ENCODE data around the gene PPP2R2C.

The PPP2R2C gene

DNA sequence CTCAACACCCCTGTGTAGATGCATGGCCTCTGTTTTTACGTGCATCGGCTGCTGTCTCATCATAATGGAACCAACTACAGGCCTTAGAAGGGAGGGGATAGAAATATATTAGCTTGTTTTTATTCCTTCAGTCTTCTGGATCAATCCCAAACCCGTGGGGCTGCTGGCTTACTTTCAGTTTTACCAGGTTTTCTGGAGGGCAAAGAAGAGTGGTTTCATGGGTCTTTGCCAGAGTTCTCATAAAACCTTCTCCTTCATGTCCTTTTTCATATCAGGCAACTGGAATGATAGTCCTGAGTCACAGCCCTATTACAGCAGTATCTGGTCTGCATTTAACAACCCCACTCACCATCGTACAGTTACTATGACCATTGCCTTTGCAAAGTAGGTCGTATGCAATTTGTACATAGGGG lies 34.6 kb downstream of the PPP2R2C start:
- ChIA-PET POLR2A (no interaction called here), CTCF (interaction anchor here (2.8 kb wide), 1 partner anchor 10 kb away, joined by 8 read pairs; no protein-coding TSS in a partner anchor)
- WGBS (ENCODE audit: insufficient coverage), result 56% methylated on average over 2 of the region's 5 CpGs
- Histone ChIP-seq H3K4me1 (ENCODE audit: control extremely low read depth in 1 of 4, control insufficient read depth in 4 of 4, insufficient read depth in 4 of 4, low read length in 3 of 4) (no peaks in the 10 kb centered on the region), H3K27ac (ENCODE audit: insufficient read depth in 1 of 2, low read depth in 1 of 2, low read length in 2 of 2, poor library complexity in 1 of 2, severe bottlenecking in 2 of 2) (no peak overlapping the region), H3K27me3 (replicated peaks in 2 of 5; ENCODE audit: control insufficient read depth in 4 of 5, insufficient read depth in 5 of 5, low read length in 4 of 5) (peaks cover 0 to 17% (median 0%) of the 10 kb centered on the region in 5 experiments), H3K4me3 (ENCODE audit: control insufficient read depth in 1 of 7, extremely low read depth in 1 of 7, insufficient read depth in 4 of 7, low read depth in 2 of 7, low read length in 6 of 7) (no peak overlapping the region), H3K9me3 (ENCODE audit: control extremely low read depth in 1 of 5, control insufficient read depth in 4 of 5, insufficient read depth in 2 of 5, low read depth in 1 of 5, low read length in 4 of 5) (peaks cover 0 to 13% (median 6%) of the 10 kb centered on the region in 5 experiments), H3K36me3 (ENCODE audit: control insufficient read depth in 4 of 4, insufficient read depth in 4 of 4, low read length in 3 of 4) (no peaks in the 10 kb centered on the region)
- DNase-seq, result no peak

DNA sequence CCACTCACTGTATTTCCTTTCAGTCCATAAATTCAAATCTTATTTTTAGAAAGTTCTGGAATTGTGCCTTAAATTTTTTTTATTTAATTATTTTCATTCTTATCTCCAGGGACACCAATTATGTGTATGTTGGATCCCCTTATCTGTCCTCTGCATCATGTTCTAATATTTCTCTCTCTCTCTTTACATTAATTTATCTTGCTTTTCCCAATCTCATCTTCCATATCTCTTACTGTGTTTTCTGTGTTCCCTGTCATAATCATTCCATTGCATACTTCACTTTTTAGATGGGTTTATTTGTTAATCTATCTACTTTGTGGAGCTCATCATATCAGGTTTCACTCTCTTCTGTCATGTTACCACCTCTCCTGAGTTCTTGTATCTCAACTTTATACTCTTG lies 37.4 kb downstream of the PPP2R2C start:
- Histone ChIP-seq H3K4me1 (ENCODE audit: control extremely low read depth in 1 of 4, control insufficient read depth in 4 of 4, insufficient read depth in 4 of 4, low read length in 3 of 4) (no peaks in the 10 kb centered on the region), H3K27ac (ENCODE audit: insufficient read depth in 1 of 2, low read depth in 1 of 2, low read length in 2 of 2, poor library complexity in 1 of 2, severe bottlenecking in 2 of 2) (no peak overlapping the region), H3K27me3 (replicated peaks in 2 of 5; ENCODE audit: control insufficient read depth in 4 of 5, insufficient read depth in 5 of 5, low read length in 4 of 5) (peaks cover 0 to 13% (median 0%) of the 10 kb centered on the region in 5 experiments), H3K9me3 (ENCODE audit: control extremely low read depth in 1 of 5, control insufficient read depth in 4 of 5, insufficient read depth in 2 of 5, low read depth in 1 of 5, low read length in 4 of 5) (peaks cover 0 to 13% (median 6%) of the 10 kb centered on the region in 5 experiments), H3K36me3 (ENCODE audit: control insufficient read depth in 4 of 4, insufficient read depth in 4 of 4, low read length in 3 of 4) (no peaks in the 10 kb centered on the region), H3K4me3 (ENCODE audit: control insufficient read depth in 1 of 7, extremely low read depth in 1 of 7, insufficient read depth in 4 of 7, low read depth in 2 of 7, low read length in 6 of 7) (no peak overlapping the region)
- CTCF ChIA-PET, result no interaction called here
- POLR2A ChIA-PET, result no interaction called here
- peak in 2 of 3 donors; percentile 15 for DNase-seq

DNA sequence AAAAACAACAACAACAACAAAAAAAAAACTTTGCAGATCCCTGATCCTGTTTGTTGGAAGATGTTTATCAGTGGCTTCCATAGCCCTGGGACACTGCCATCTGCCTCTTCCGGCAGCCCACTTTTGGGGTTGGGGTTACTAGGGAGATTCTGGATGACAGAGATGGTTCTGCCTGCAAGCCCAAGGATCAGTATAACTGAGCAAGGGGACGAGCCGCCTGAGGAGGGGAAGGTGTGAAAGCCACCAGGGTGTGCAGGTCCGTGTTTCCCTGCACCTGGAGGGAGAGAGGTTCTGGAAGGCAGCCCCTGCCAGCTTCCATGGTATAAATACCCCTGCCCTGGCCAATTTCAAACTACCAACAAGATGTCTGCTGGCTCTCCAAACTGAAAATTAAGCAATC lies 41.5 kb downstream of the PPP2R2C start:
- CTCF ChIA-PET, result no interaction called here
- 86% methylated on average over 1 of the region's 4 CpGs for whole genome bisulfite sequencing (ENCODE audit: insufficient coverage)
- H3K36me3 ChIP-seq (ENCODE audit: control insufficient read depth in 4 of 4, insufficient read depth in 4 of 4, low read length in 3 of 4), result no peaks in the 10 kb centered on the region
- H3K9me3 ChIP-seq (ENCODE audit: control extremely low read depth in 1 of 5, control insufficient read depth in 4 of 5, insufficient read depth in 2 of 5, low read depth in 1 of 5, low read length in 4 of 5), result peaks cover 0 to 10% (median 4%) of the 10 kb centered on the region in 5 experiments
- H3K4me1 ChIP-seq (ENCODE audit: control extremely low read depth in 1 of 4, control insufficient read depth in 4 of 4, insufficient read depth in 4 of 4, low read length in 3 of 4), result no peaks in the 10 kb centered on the region
- no peak for DNase-seq
- H3K27me3 ChIP-seq (replicated peaks in 2 of 5; ENCODE audit: control insufficient read depth in 4 of 5, insufficient read depth in 5 of 5, low read length in 4 of 5), result peaks cover 0 to 23% (median 2%) of the 10 kb centered on the region in 5 experiments
- no peak overlapping the region for H3K27ac ChIP-seq (ENCODE audit: insufficient read depth in 1 of 2, low read depth in 1 of 2, low read length in 2 of 2, poor library complexity in 1 of 2, severe bottlenecking in 2 of 2)
- POLR2A ChIA-PET, result no interaction called here
- no peak overlapping the region for H3K4me3 ChIP-seq (ENCODE audit: control insufficient read depth in 1 of 7, extremely low read depth in 1 of 7, insufficient read depth in 4 of 7, low read depth in 2 of 7, low read length in 6 of 7)

DNA sequence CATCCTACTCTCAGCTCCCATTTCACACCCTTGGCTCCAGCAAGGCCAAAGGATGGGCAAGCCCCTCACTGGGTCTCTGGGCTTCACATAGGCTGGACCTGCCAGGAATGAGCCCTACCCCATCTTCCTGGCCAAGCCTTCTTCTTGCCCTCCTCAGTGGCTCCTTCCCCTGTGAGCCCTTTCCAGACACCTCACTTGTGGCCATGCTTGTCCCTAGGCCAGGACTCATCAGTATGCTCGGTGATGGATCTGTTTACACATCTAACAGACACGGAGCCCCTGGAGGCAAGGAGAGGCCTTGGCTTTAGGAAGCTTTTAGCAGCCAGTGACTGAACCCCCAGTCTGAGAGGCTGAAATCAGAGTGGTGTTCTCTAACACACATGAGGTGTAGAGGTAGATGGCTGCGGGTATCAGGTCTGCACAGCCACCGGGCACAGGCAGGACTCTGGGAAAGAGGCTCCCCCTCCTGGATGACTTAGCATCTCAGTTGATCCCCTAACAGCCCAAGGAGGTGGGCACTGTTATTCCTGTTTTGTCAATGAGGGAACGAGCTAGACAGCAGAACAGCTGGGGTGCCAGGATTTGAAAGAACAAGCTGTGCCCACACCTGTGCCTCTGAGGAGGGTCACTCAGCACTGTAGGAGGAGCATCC lies 44.8 kb downstream of the PPP2R2C start:
- no peak for DNase-seq
- ChIA-PET CTCF (interaction anchor here (1.3 to 2.5 kb wide), 4 partner anchors 10 to 177 kb away, joined by 3 to 8 read pairs (median 4); no protein-coding TSS in a partner anchor), POLR2A (no interaction called here)
- peaks cover 0 to 34% (median 2%) of the 10 kb centered on the region in 5 experiments for H3K27me3 ChIP-seq (replicated peaks in 2 of 5; ENCODE audit: control insufficient read depth in 4 of 5, insufficient read depth in 5 of 5, low read length in 4 of 5)
- no peak overlapping the region for H3K27ac ChIP-seq (ENCODE audit: insufficient read depth in 1 of 2, low read depth in 1 of 2, low read length in 2 of 2, poor library complexity in 1 of 2, severe bottlenecking in 2 of 2)
- no peaks in the 10 kb centered on the region for H3K4me1 ChIP-seq (ENCODE audit: control extremely low read depth in 1 of 4, control insufficient read depth in 4 of 4, insufficient read depth in 4 of 4, low read length in 3 of 4)
- H3K36me3 ChIP-seq (ENCODE audit: control insufficient read depth in 4 of 4, insufficient read depth in 4 of 4, low read length in 3 of 4), result no peaks in the 10 kb centered on the region
- no peak overlapping the region for H3K4me3 ChIP-seq (ENCODE audit: control insufficient read depth in 1 of 7, extremely low read depth in 1 of 7, insufficient read depth in 4 of 7, low read depth in 2 of 7, low read length in 6 of 7)
- WGBS (ENCODE audit: insufficient coverage), result 49% methylated on average over 5 of the region's 5 CpGs
- no peaks in the 10 kb centered on the region for H3K9me3 ChIP-seq (ENCODE audit: control extremely low read depth in 1 of 5, control insufficient read depth in 4 of 5, insufficient read depth in 2 of 5, low read depth in 1 of 5, low read length in 4 of 5)

DNA sequence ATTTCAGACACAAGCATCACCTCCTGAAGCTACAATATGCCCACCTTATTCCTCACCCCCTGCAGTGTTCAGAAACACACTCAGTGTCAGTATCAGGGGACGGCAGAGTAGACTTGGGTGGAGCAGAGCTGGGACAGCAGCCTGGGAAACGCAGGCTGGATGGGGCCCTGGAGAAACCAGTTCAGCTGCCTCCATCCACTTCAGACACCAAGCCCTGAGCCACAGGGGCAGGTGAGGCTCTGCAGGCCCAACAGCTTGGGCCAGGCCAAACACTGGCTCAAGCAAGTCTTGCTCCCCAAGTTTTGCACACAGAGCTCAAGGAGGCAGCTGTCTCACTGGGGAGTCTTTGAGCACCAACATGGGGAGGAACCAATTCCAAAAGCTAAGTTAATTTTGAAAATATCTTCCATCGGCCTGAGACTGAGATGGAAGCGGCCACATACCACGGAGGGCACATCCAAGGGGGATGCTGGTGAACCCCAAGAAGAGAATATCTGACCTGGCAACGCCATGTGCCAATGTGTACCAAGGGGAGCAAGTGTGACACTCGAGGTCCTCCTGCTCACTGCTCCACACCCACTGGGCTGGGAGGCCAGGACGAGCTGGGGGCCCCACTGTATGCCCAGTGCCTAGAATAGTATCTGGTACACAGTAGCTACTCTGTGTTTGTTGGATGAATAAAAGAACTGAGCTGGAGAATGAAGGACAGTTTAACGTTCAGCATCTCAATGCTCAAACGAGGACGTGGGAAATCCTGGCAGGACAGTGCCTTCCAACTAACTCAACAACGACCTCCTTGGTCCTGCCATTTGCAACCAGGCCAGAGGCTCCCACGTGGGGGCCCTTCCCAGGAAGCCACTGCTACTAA lies 45.6 kb downstream of the PPP2R2C start:
- peaks cover 0 to 28% (median 2%) of the 10 kb centered on the region in 5 experiments for H3K27me3 ChIP-seq (replicated peaks in 2 of 5; ENCODE audit: control insufficient read depth in 4 of 5, insufficient read depth in 5 of 5, low read length in 4 of 5)

DNA sequence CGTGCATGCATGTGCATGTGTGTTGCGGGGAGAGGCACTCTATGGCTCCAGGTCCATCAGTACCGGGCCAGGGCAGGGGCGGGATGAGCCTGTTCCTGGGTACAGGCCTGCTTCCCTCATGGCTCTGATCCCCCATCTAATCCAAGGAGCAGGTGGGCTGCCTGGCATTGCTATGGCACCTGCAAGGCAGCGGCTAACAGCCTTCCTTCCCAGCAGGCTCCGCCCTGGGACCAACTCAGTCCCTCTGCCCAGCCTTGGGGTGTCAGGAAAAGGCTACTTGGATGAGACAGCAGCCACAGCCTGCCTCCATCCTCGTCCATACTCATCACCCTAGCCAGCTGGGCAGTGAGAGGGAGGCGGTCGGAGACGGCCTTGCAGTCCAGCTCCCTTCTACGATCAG lies 46.5 kb downstream of the PPP2R2C start:
- peaks cover 0 to 29% (median 2%) of the 10 kb centered on the region in 5 experiments for H3K27me3 ChIP-seq (replicated peaks in 2 of 5; ENCODE audit: control insufficient read depth in 4 of 5, insufficient read depth in 5 of 5, low read length in 4 of 5)
- H3K36me3 ChIP-seq (ENCODE audit: control insufficient read depth in 4 of 4, insufficient read depth in 4 of 4, low read length in 3 of 4), result no peaks in the 10 kb centered on the region

More for the DNA sequence above, 45.6 kb downstream of the PPP2R2C start:
- Histone ChIP-seq H3K36me3 (ENCODE audit: control insufficient read depth in 4 of 4, insufficient read depth in 4 of 4, low read length in 3 of 4) (no peaks in the 10 kb centered on the region), H3K9me3 (ENCODE audit: control extremely low read depth in 1 of 5, control insufficient read depth in 4 of 5, insufficient read depth in 2 of 5, low read depth in 1 of 5, low read length in 4 of 5) (no peaks in the 10 kb centered on the region), H3K4me3 (ENCODE audit: control insufficient read depth in 1 of 7, extremely low read depth in 1 of 7, insufficient read depth in 4 of 7, low read depth in 2 of 7, low read length in 6 of 7) (no peak overlapping the region), H3K4me1 (ENCODE audit: control extremely low read depth in 1 of 4, control insufficient read depth in 4 of 4, insufficient read depth in 4 of 4, low read length in 3 of 4) (no peaks in the 10 kb centered on the region), H3K27ac (ENCODE audit: insufficient read depth in 1 of 2, low read depth in 1 of 2, low read length in 2 of 2, poor library complexity in 1 of 2, severe bottlenecking in 2 of 2) (no peak overlapping the region)
- ChIA-PET CTCF (interaction anchor here (1.5 to 2.5 kb wide), 2 partner anchors 11 to 95 kb away, joined by 3 to 8 read pairs; no protein-coding TSS in a partner anchor), POLR2A (no interaction called here)
- WGBS (ENCODE audit: insufficient coverage), result 89% methylated on average over 9 of the region's 13 CpGs
- no peak for DNase-seq

DNA sequence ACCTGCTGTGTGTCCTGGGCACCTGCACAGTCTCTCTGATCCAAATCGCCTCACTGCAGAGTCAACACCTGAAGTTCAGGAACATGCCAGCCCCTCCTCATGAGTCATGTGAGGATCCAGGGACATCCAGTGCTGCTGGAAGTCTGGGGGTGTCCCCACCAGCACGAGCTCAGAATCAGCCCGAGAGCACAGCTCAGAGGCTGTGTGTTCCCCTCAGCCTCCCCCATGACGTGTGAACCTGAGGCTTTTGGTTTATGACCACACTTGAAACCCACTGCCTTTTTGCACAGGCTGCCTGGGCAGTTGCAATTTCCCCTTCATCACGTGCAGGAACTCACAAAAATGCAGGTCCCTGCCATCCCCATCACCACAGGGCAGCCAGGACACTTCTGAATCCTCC lies 47.1 kb downstream of the PPP2R2C start:
- ChIA-PET POLR2A (no interaction called here), CTCF (no interaction called here)
- WGBS (ENCODE audit: insufficient coverage), result 69% methylated on average over 4 of the region's 5 CpGs
- peaks cover 0 to 30% (median 2%) of the 10 kb centered on the region in 5 experiments for H3K27me3 ChIP-seq (replicated peaks in 2 of 5; ENCODE audit: control insufficient read depth in 4 of 5, insufficient read depth in 5 of 5, low read length in 4 of 5)
- H3K36me3 ChIP-seq (ENCODE audit: control insufficient read depth in 4 of 4, insufficient read depth in 4 of 4, low read length in 3 of 4), result no peaks in the 10 kb centered on the region
- no peaks in the 10 kb centered on the region for H3K9me3 ChIP-seq (ENCODE audit: control extremely low read depth in 1 of 5, control insufficient read depth in 4 of 5, insufficient read depth in 2 of 5, low read depth in 1 of 5, low read length in 4 of 5)
- H3K4me3 ChIP-seq (ENCODE audit: control insufficient read depth in 1 of 7, extremely low read depth in 1 of 7, insufficient read depth in 4 of 7, low read depth in 2 of 7, low read length in 6 of 7), result no peak overlapping the region
- no peaks in the 10 kb centered on the region for H3K4me1 ChIP-seq (ENCODE audit: control extremely low read depth in 1 of 4, control insufficient read depth in 4 of 4, insufficient read depth in 4 of 4, low read length in 3 of 4)
- DNase-seq, result no peak
- H3K27ac ChIP-seq (ENCODE audit: insufficient read depth in 1 of 2, low read depth in 1 of 2, low read length in 2 of 2, poor library complexity in 1 of 2, severe bottlenecking in 2 of 2), result no peak overlapping the region

More for the DNA sequence above, 46.5 kb downstream of the PPP2R2C start:
- Histone ChIP-seq H3K9me3 (ENCODE audit: control extremely low read depth in 1 of 5, control insufficient read depth in 4 of 5, insufficient read depth in 2 of 5, low read depth in 1 of 5, low read length in 4 of 5) (no peaks in the 10 kb centered on the region), H3K4me1 (ENCODE audit: control extremely low read depth in 1 of 4, control insufficient read depth in 4 of 4, insufficient read depth in 4 of 4, low read length in 3 of 4) (no peaks in the 10 kb centered on the region), H3K27ac (ENCODE audit: insufficient read depth in 1 of 2, low read depth in 1 of 2, low read length in 2 of 2, poor library complexity in 1 of 2, severe bottlenecking in 2 of 2) (no peak overlapping the region), H3K4me3 (ENCODE audit: control insufficient read depth in 1 of 7, extremely low read depth in 1 of 7, insufficient read depth in 4 of 7, low read depth in 2 of 7, low read length in 6 of 7) (no peak overlapping the region)
- POLR2A ChIA-PET, result no interaction called here
- CTCF ChIA-PET, result no interaction called here
- 90% methylated on average over 7 of the region's 11 CpGs for WGBS (ENCODE audit: insufficient coverage)
- no peak for DNase-seq
